HCT116 (cell line): ENCODE measurements around the gene SGCA. TPM values are rescaled to one million over a fixed set of nuclear protein-coding genes. Genes with fewer than 3 reads are reported as not detected.

Experiments
- ATAC-seq: fragments of 200-7000 bp; cut with Tn5 transposase; 2 replicates; pipeline ENCODE4 v1.9.1; 2020; ENCODE audit warnings: mild to moderate bottlenecking, moderate library complexity
- BruUV-seq: library from RNA; stranded (reverse); fragments of 400-500 nt; replicated peaks from 2 replicates; lab custom pipeline; 2021; lab: Mats Ljungman, UMichigan
- CTCF ChIA-PET: fragments of 300-600 bp; sonication (Branson Sonifier 250); formaldehyde crosslinking; loops from one replicate; lab custom pipeline; 2021; ENCODE audit warnings: antibody characterized with exemption; lab: Charles Lee
- POLR2A ChIA-PET: fragments of 300-600, 350-600 bp; sonication (Branson Sonifier 250); formaldehyde crosslinking; loops from one replicate; lab custom pipeline; 2021; ENCODE audit warnings: antibody characterized with exemption; lab: Charles Lee
- RAD21 ChIA-PET, 2 experiments: fragments of 300-600 bp; sonication (Branson Sonifier 250); formaldehyde crosslinking; loops; one replicate each; lab custom pipeline; 2023; ENCODE audit warnings: low total read pairs in 2 of 2; ENCODE audit not compliant: uncharacterized antibody in 2 of 2, unreplicated experiment in 2 of 2, low non-redundant PET in 1 of 2; lab: Charles Lee
- DNase-seq: peaks from one replicate; pipeline ENCODE4 v3.0.0-alpha.2; 2010; ENCODE audit warnings: low read depth, low spot score
- H2AFZ ChIP-seq: fragments of 200-600 bp; shearing (Covaris generic), sonication (generic); 2 replicates; pipeline ENCODE4 v1.6.1; 2017; ENCODE audit warnings: low read depth, mixed run types, mixed read lengths, antibody characterized with exemption, low read length; ENCODE audit not compliant: poor library complexity, severe bottlenecking
- H3K27ac ChIP-seq: 2 replicates; pipeline ENCODE4 v1.5.1; 2012; ENCODE audit warnings: low read depth, low read length
- H3K27me3 ChIP-seq: fragments of 200-600 bp; sonication (generic); 2 replicates; pipeline ENCODE4 v1.6.1; 2016; ENCODE audit warnings: mixed run types, low read length, mixed read lengths; ENCODE audit not compliant: insufficient read depth
- H3K36me3 ChIP-seq, 2 experiments: fragments of 200-500 bp in 1 of 2; fragments of 200-600 bp in 1 of 2; sonication (Bioruptor generic) in 1 of 2; sonication (generic) in 1 of 2; 2 replicates each; pipeline versions ENCODE4 v1.5.1 to v1.6.1; 2014 to 2016; ENCODE audit warnings: low read length in 2 of 2, inconsistent platforms in 1 of 2, mixed read lengths in 1 of 2, mixed run types in 1 of 2; ENCODE audit not compliant: insufficient read depth in 2 of 2, control insufficient read depth in 1 of 2
- H3K4me1 ChIP-seq, 2 experiments: fragments of 200-600 bp in 1 of 2; sonication (generic) in 1 of 2; 2 replicates each; pipeline versions ENCODE4 v1.5.1 to v1.6.1; 2012 to 2017; ENCODE audit warnings: low read length in 2 of 2, inconsistent platforms in 1 of 2, mild to moderate bottlenecking in 1 of 2, mixed read lengths in 1 of 2, mixed run types in 1 of 2, moderate library complexity in 1 of 2; ENCODE audit not compliant: insufficient read depth in 2 of 2, control insufficient read depth in 1 of 2
- H3K4me2 ChIP-seq: fragments of 200-600 bp; sonication (generic); 2 replicates; pipeline ENCODE4 v1.6.1; 2017; ENCODE audit warnings: mixed run types, low read length, mixed read lengths
- H3K4me3 ChIP-seq, 2 experiments: fragments of 200-600 bp in 1 of 2; sonication (generic) in 1 of 2; replicated peaks in 1 of 2; 2 replicates each; pipeline ENCODE4 v1.5.1; 2011 to 2016; ENCODE audit warnings: low read length in 2 of 2, control low read depth in 1 of 2, low read depth in 1 of 2, mild to moderate bottlenecking in 1 of 2, mixed read lengths in 1 of 2, mixed run types in 1 of 2
- H3K79me2 ChIP-seq: fragments of 200-600 bp; sonication (generic); 2 replicates; pipeline ENCODE4 v1.6.1; 2017; ENCODE audit warnings: mild to moderate bottlenecking, mixed run types, low read length, moderate library complexity, mixed read lengths; ENCODE audit not compliant: insufficient read depth
- H3K9ac ChIP-seq: fragments of 200-600 bp; sonication (generic); 2 replicates; pipeline ENCODE4 v1.6.1; 2016; ENCODE audit warnings: low read length, mixed read lengths
- H3K9me2 ChIP-seq: fragments of 200-600 bp; sonication (generic), shearing (Covaris generic); 2 replicates; pipeline ENCODE4 v1.6.1; 2017; ENCODE audit warnings: mixed run types, mild to moderate bottlenecking, moderate library complexity; ENCODE audit not compliant: insufficient read depth
- H3K9me3 ChIP-seq, 2 experiments: fragments of 200-500 bp in 1 of 2; fragments of 200-600 bp in 1 of 2; sonication (Bioruptor generic) in 1 of 2; sonication (generic) in 1 of 2; 2 replicates each; pipeline ENCODE4 v1.6.1; 2014 to 2017; ENCODE audit warnings: low read length in 2 of 2, mixed read lengths in 2 of 2, inconsistent platforms in 1 of 2, low read depth in 1 of 2, mild to moderate bottlenecking in 1 of 2, mixed run types in 1 of 2, moderate library complexity in 1 of 2; ENCODE audit not compliant: control insufficient read depth in 1 of 2, insufficient read depth in 1 of 2
- H4K20me1 ChIP-seq: fragments of 200-600 bp; sonication (generic), shearing (Covaris generic); 2 replicates; pipeline ENCODE4 v1.6.1; 2017; ENCODE audit warnings: mixed run types, mild to moderate bottlenecking, moderate library complexity; ENCODE audit not compliant: insufficient read depth
- CBX3 ChIP-seq: IDR thresholded peaks from 2 replicates; pipeline ENCODE4 v1.6.1; 2012; ENCODE audit warnings: low read depth
- EZH2 ChIP-seq: fragments of 200-600 bp; sonication (generic); IDR thresholded peaks from 2 replicates; pipeline ENCODE4 v1.6.1; 2017; ENCODE audit warnings: antibody characterized with exemption, mixed run types
- JUND ChIP-seq: IDR thresholded peaks from 2 replicates; pipeline ENCODE4 v1.6.1; 2012
- MAX ChIP-seq: IDR thresholded peaks from 2 replicates; pipeline ENCODE4 v1.6.1; 2012
- POLR2A ChIP-seq: IDR thresholded peaks from 2 replicates; pipeline ENCODE4 v1.7.0; 2011; ENCODE audit warnings: borderline replicate concordance; ENCODE audit not compliant: insufficient read depth, insufficient read length; ENCODE audit errors: extremely low read depth
- POLR2AphosphoS5 ChIP-seq: IDR thresholded peaks from 2 replicates; pipeline ENCODE4 v1.6.1; 2011; ENCODE audit warnings: mild to moderate bottlenecking, low read depth, low read length, moderate library complexity
- RAD21 ChIP-seq: IDR thresholded peaks from 2 replicates; pipeline ENCODE4 v1.6.1; 2012; ENCODE audit warnings: low read depth, mild to moderate bottlenecking
- TCF7L2 ChIP-seq: IDR thresholded peaks from 2 replicates; pipeline ENCODE4 v1.7.0; 2011; ENCODE audit warnings: borderline replicate concordance, inconsistent platforms; ENCODE audit not compliant: insufficient read depth, insufficient read length; ENCODE audit errors: extremely low read depth
- YY1 ChIP-seq: IDR thresholded peaks from 2 replicates; pipeline ENCODE4 v1.6.1; 2011; ENCODE audit warnings: low read length, low read depth, moderate library complexity, mild to moderate bottlenecking; ENCODE audit not compliant: insufficient replicate concordance; ENCODE audit errors: extremely low read depth
- ZFX ChIP-seq: fragments of 450-650 bp; IDR thresholded peaks from 2 replicates; pipeline ENCODE4 v1.6.1; 2017
- intact Hi-C: fragments of 100-400 bp; cut with micrococcal nuclease; formaldehyde crosslinking; loops from 2 replicates; pipeline ENCODE4 v1.10.0; 2022
- total RNA-seq: library from RNA; stranded (reverse); gene quantifications from one replicate; pipeline ENCODE4 v1.2.1, GENCODE V29; 2021; ENCODE audit not compliant: unreplicated experiment

The SGCA gene
- total RNA-seq, 1 experiment from 2014 or later, result 0.37 TPM

- ATAC-seq (no peak), DNase-seq (no peak)
- peaks cover 33 to 58% of the 10 kb centered on the region in 2 experiments for H3K4me1 ChIP-seq
- H3K36me3 ChIP-seq, result peaks cover 18 to 25% of the 10 kb centered on the region in 2 experiments; a peak in 3 of 4 replicates
- H3K9me2 ChIP-seq, result no peaks in the 10 kb centered on the region
- ChIA-PET CTCF (interaction anchor here (1.0 to 2.3 kb wide), 3 partner anchors 9 to 14 kb away, joined by 3 to 5 read pairs (median 4); no protein-coding TSS in a partner anchor), POLR2A (no interaction called here), RAD21 (no interaction called here)
- H3K9me3 ChIP-seq, result no peaks in the 10 kb centered on the region
- no peak overlapping the region for H2AFZ ChIP-seq
- H3K79me2 ChIP-seq, result peaks cover 61% of the 10 kb centered on the region
- peak overlapping the region; percentile 92 for H3K4me2 ChIP-seq
- intact Hi-C loops, result no loop called here
- peak overlapping the region; percentile 89 for H3K27ac ChIP-seq
- TF ChIP-seq MAX, result no peak
- no peak for TF ChIP-seq EZH2
- TF ChIP-seq TCF7L2, result peak; percentile 8
- TF ChIP-seq ZFX, result peak; percentile 91; the same call in 1 of the 2 replicates
- TF ChIP-seq YY1, result peak; percentile 4
- peak; percentile 17 for TF ChIP-seq POLR2A
- TF ChIP-seq RAD21, result no peak
- 0 out of 2 replicates have a peak, but pooled peaks have one; percentile 18 for TF ChIP-seq POLR2AphosphoS5
- TF ChIP-seq CBX3, result no peak
- TF ChIP-seq JUND, result no peak
- H4K20me1 ChIP-seq, result no peaks in the 10 kb centered on the region
- no peaks in the 10 kb centered on the region for H3K27me3 ChIP-seq
- peak overlapping the region; percentile 74 for H3K9ac ChIP-seq
- peak overlapping the region; percentile 76 to 97 for H3K4me3 ChIP-seq
- BruUV-seq, result no TSS peak
These were observed 16.1 kb upstream of the SGCA start for GRCh38 chr17:50149417-50150353.
